HG03039 (cell line): ENCODE results near the gene ABHD3.
"Not testable (repeated sequence)": the region's sequence is repeated elsewhere in the genome, so short reads cannot be mapped to it uniquely, and the experiment has no call there.

ENCODE experiments used
- ATAC-seq: cut with Tn5 transposase; IDR thresholded peaks from one replicate; pipeline ENCODE4 v1.9.1; 2021; ENCODE audit warnings: mild to moderate bottlenecking, moderate library complexity; ENCODE audit not compliant: unreplicated experiment

Gene ABHD3

DNA sequence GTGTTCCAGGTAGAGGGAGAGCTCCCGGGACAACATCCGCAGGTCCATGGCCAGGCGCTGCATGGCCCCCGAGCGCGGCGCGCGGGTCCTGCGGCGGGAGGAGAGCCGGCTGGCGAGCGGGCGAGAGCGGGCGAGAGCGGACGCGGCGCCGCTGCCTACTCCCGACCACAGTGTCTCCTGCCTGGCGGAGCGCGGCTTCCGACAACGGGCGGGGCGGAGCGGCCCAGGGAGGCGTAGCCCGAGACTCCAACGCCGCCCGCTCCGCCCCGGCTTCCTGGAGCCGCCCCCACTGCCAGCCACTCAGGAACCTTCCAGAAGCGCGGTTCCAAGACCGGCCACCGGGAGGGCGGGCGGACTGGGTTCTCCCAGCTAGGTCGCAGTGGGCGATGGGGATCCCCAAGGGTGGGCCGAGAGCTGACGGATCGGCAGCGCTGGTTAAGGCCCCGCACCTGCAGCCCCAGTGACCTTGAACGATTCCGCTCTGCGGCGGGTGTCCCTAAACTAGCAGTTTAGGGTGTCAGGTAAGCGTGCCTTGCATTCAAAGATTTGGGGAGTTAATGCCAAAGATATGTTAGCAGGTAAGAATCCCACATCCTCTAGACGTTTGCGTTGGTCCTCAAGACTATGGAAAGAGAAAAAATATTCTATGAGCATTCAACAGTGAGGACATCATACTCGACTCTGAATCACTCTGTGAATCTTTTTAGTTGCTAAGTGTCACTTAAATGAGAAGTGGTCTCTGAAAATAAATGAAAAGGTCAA, at the start of gene ABHD3:
Gene ABHD3, minus strand, starts transcription at position 172 of the 762 bp plus-strand sequence. Its CDS starts 109 bp downstream, at position 63.
- peak; percentile 92 for ATAC-seq

DNA sequence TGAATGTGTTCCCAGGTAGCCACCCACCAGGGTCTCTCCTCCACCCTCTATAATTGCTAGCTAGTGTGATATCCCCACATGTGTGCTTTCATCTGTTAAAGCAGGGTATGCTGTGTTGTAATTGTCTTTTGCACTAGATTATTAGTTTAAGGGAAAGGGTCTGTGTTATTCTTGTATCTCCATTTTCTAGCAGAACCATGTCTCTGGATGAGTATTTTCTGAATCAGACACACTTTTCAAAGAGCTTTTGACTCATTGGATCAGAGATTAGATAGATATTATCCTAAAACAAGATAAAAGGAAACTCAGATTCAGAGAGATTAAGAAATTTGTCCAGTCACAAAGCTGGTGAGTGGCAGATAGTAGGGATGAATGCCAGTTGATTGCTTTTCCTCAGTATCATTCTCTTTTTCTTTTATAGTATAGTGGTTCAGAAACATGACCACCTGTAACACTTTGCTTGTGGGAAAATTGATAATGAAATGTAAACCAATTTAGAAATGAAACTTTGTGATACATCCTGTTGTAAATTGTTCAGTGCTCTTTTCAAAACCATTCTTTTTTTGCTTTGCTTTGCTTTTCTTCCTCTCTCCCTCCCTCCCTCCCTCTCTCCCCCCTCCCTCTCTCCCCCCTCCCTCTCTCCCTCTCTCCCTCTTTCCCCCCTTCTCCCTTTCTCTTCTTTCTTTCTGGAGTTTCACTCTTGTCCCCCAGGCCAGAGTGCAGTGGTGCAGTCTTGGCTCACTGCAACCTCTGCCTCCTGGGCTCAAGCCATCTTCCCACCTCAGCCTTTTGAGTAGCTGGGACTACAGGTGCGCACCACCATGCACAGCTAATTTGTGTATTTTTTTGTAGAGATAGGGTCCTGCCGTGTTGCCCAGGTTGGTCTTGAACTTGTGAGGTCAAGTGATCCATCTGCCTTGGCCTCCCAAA, 43.5 kb upstream of the ABHD3 start:
- no peak for ATAC-seq

DNA sequence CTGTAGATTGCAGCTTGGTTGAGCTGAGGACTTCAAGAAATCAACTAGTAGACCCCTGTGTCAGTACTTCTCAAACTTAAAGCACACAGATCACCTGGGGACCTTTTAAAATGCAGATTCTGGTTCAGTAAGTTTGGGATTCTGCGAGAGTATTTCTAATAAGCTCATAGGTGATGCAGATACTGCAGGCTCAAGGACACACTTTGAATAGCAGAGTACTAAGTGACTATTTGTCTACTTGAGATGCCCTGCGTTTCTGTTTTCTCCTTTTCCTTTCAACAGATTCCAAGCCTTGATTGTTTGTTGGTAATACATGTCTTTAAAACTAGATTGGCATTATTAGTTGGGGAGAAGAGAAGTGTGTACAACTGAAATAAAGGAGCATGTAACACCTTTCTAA, 42.7 kb upstream of the ABHD3 start:
- no peak for ATAC-seq

- no peak for ATAC-seq
These were observed 40.7 kb upstream of the ABHD3 start for GRCh38 chr18:21745231-21745630.

DNA sequence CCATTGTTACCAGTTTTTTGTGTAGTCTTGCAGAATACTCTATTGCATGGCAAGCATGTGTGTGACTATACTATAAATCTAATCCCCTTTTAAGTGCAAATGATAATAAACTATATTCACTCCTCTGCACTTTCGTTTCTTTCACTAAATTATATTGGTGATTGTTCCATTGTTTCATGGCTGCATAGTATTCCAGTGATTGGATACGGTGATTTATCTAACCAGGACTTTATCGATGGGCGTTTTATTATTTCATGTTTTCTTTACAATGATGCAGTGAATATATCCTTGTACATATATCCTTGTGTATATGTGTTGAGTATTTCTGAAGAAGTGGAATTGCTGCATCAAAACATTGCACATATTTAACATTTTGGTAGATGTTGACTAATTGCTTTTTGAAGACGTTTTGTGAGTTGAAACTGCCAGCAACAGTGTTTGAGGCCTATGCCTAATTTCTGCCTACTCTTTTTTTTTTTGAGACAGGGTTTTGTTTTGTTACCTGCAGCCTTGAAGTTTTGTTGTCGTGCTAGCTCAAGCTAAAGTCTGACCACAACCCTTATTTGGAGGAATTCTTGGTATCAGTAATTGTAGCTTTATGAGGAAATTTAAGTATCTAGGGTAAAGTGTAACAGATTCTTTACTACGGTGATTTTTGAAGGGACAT, 38.7 kb upstream of the ABHD3 start:
- no peak for ATAC-seq

DNA sequence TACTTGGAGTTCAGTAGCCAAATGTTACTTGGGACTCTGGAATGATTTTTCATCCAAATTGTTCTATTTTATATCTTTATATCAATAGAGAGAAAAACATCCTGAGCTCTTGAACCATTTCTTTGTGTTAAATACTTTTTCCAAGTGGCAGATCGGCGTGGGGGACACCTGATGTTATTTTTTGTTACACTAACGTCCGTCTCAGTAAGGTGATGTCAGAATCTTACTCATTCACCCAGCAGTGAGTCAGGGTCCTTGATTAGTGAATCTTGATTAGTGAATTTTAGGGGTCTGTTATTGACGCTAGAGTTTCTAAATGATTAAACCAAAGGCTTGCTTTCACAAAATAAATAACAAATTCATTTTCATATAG, 37.7 kb upstream of the ABHD3 start:
- no peak for ATAC-seq

- ATAC-seq: peak; percentile 21
These were observed 37.2 kb upstream of the ABHD3 start for GRCh38 chr18:21741562-21742314.

DNA sequence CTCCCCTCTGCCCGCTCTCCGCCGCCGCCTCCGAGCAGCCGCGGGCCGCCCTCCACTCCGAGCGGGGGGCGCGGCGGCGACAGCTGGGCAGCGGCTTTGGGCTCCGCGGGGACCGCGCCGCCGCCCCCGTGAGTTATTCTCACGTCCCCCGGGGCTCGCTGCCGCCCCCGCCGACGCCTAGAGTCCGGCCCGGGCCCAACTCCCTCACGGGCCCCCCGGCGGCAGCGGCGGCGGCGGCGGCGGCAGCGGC, 36.7 kb upstream of the ABHD3 start:
- no peak for ATAC-seq

DNA sequence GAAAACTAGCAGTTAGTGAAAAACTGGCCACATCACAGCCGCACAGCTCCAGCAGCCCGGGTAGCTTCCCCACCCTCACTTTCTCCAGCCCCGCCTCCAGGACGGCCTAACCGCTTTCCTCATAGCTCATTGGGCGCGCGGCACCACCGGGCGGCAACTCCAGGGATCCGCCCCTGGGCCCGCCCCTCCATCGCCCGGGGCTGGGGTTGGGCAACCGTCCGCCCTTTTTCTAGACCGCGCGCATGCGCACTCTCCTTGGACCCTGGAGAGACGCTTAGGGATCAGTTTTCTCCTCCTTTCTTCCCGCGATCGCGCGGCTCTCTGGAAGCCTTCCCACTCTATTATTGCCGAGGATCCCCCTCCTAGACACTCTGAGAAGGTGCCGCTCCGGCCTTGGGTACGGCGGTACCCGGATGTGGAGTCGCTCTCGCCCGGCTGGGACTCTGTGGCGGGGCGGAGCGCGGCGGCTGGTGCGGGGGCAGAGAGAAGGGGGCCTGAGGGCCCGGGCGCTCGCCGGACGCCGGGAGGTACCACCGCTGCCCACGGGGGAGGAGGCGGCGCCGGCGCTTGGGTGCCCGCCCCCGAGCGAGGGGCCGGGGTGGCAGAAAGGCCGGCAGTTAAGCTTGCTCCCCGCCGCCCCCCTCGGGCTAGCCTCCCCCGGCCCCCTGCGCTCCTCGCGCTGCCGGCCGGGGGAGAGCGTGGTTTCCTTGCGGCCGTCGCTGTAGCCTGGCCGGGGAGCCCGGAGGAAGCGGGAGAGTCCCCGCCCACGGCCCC, 36.2 kb upstream of the ABHD3 start, which contains the start of gene MIB1:
Gene MIB1, plus strand, starts transcription at position 255 of the 774 bp plus-strand sequence. CDS start 792 bp downstream, outside the sequence.
- peak; percentile 96 for ATAC-seq

DNA sequence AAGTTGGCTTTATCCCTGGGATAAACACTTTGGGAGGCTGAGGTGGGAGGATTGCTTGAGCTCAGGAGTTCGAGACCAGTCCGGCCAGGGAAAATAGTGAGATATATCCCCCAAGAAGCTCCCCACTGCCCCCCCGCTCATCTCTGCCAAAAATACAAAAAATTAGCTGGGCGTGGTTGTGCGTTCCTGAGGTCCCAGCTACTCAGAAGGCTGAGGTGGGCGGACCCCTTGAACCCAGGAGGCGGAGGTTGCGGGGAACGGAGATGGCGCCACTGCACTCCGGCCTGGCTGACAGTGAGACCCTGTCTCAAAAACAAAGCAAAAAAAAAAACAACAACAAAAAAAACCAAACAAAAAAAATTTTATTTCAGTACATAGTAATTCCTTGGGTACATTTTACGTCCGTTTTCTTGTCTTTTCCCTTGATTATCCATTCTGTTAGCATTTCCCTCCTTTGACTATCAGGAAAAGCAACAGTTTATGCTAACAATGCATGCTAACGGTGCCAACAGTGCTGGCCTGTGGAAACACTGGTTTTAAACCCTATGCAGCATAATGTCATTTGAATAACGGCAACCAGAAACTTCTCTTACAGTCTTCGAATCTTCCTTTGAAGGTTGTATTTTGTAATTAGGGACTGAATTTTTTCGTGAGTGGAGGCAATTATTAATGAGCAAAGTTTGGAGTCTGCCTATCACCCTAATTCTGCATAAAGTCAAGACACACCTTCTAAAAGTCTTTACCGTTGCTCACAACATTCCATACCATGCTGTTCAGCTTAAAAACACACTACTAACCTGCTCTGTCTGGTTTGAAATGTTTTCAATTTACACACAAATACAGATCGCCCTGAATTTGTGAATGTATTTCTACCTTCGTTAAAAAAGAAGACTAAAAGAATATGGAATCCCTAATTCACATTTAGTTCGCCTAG, 35.3 kb upstream of the ABHD3 start:
- peak; percentile 2 for ATAC-seq

GRCh38 chr18:21736926-21737325, 32.4 kb upstream of the ABHD3 start:
- ATAC-seq: not testable (repeated sequence)

- ATAC-seq: no peak
These were observed 31.0 kb upstream of the ABHD3 start for GRCh38 chr18:21735452-21736015.

- ATAC-seq: no peak
These were observed 28.4 kb upstream of the ABHD3 start for GRCh38 chr18:21733011-21733410.

DNA sequence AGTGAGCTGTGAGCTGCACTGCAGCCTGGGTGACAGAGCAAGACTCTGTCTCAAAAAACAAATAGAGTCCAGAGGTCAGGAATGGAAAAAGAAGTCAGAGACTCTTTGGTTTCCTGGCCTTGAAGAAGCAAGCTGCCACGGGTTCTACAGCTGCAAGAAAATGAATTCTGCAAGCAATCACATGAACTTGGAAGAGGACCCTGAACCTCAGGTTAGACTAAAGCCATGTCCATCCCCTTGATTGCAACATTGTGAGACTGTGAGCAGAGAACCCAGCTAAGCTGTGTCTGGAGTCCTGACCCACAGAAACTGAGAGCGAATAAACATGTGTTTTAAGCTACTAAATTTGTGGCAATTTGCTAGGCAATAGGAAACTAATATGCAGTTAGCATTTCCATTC, 23.1 kb upstream of the ABHD3 start:
- ATAC-seq: no peak

DNA sequence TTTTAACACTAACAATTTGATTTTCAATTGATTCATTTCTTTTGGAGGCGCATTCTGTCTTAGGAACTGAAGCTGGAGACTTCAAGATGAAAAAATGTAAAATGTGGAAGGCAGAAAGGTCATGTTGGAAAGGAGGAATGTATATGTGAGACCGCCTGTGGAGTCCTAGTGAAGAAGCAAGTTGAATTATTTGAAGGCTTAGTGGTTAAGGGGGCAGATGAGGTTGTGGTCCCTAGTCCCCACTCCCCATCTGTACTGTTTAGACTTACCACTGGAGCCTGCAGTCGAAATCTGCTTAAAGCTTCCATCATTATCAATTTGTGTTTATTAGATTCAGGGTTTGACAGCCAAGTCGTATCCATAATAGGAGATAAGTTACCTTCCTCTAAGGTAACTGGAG, 20.6 kb upstream of the ABHD3 start:
- no peak for ATAC-seq

- no peak for ATAC-seq
These were observed 18.1 kb upstream of the ABHD3 start for GRCh38 chr18:21722687-21723086.

- peak; percentile 82 for ATAC-seq
These were observed 9.9 kb upstream of the ABHD3 start for GRCh38 chr18:21714474-21714873.

GRCh38 chr18:21707130-21707529, 2.6 kb upstream of the ABHD3 start:
- not testable (repeated sequence) for ATAC-seq
